Measurements from ENCODE around the gene CLMN. TPM values are rescaled to one million over a fixed set of nuclear protein-coding genes. Genes with fewer than 3 reads are reported as not detected.

CLMN gene
- total RNA-seq, 1 donor from 2014 or later = 25.3 TPM

DNA sequence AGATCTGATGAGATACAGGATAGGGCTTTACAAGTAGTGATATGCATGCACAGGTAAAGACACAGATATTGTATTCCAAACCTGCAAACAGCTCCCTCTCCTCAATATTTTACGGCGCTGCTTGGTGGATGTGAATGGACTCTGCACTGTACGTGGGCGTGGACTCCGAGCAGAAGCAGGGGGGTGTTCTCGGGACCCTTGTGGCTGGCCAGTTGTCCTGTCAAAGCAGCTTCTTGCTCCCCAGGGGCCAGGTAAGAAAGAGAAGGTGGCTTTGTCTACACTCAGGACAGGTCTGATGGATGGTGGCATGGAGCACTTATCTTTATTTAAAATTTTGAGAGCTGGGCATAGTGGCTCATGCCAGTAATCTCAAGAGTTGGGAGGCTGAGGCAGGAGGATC, 29.5 kb upstream of the CLMN start:
- DNase-seq (ENCODE audit: low spot score, unreplicated experiment) = no peak
- peaks cover 4% of the 10 kb centered on the region for H3K9me3 Mint-ChIP-seq (ENCODE audit: low read depth)
- H3K36me3 Mint-ChIP-seq (ENCODE audit: insufficient read depth) = peaks cover 2% of the 10 kb centered on the region
- no peak overlapping the region for H3K4me3 Mint-ChIP-seq (ENCODE audit: low read depth)
- TF ChIP-seq, protein P1, sequence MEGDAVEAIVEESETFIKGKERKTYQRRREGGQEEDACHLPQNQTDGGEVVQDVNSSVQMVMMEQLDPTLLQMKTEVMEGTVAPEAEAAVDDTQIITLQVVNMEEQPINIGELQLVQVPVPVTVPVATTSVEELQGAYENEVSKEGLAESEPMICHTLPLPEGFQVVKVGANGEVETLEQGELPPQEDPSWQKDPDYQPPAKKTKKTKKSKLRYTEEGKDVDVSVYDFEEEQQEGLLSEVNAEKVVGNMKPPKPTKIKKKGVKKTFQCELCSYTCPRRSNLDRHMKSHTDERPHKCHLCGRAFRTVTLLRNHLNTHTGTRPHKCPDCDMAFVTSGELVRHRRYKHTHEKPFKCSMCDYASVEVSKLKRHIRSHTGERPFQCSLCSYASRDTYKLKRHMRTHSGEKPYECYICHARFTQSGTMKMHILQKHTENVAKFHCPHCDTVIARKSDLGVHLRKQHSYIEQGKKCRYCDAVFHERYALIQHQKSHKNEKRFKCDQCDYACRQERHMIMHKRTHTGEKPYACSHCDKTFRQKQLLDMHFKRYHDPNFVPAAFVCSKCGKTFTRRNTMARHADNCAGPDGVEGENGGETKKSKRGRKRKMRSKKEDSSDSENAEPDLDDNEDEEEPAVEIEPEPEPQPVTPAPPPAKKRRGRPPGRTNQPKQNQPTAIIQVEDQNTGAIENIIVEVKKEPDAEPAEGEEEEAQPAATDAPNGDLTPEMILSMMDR (IDR thresholded peaks at IDR 0.05; ENCODE audit: unreplicated experiment) = no peak
- peaks cover 5% of the 10 kb centered on the region for H3K27me3 Mint-ChIP-seq
- no peak overlapping the region for H3K27ac Mint-ChIP-seq
- no peaks in the 10 kb centered on the region for H3K4me1 Mint-ChIP-seq (ENCODE audit: low read depth)

DNA sequence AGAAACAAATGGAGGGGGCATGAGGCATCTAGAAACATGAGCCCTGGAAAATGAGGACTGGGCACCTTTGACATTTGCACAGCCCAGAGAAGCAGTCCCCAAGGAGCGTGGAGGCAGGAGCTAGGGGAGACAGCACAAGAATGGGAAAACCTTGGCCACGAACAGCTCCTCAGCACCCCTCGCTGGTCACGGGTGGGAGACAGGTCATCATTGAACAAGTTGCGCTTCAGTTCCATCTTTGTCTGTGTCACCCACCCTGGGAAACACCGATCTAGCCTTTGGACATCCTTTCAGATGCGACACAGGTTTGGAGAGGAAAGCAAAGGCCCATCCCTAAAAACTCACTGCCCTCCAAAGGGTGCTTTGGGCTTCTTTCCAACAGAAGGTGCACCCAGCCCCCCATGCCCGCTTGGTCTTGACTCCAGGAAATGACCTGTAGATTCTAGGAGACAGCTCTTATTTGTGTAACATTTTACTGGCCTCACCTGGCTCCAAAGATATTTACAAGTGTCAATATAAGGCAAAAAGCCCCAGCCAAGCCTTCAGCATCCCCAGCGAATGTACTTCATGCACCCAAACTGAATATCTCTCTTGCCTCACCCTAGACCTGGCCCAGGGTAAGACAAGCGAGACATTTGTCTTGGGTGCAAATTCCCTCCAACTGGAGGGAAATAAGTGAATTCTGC, 28.8 kb upstream of the CLMN start:
- DNase-seq (ENCODE audit: low spot score, unreplicated experiment) = no peak
- Mint-ChIP-seq H3K27me3 (peaks cover 5% of the 10 kb centered on the region), H3K27ac (no peak overlapping the region)

DNA sequence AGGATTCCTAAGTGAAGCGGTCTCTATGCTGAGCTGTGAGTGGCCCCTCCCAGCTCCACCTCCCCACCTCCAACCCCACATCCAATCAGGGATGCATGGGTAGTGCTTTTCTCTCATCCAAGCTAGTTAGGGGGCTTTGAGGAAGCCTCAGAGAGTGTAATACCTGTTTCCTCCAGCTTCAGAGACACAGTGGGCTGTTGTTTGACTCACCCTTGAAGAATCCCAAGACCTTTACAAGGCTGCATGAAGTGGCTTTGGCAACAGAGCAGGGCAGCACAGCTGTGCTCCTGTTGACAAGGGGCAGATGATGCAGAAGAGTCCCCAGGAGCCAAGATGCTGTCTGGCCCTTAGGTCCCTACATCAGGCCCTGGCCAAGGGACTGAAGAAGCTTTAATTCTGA, 27.1 kb upstream of the CLMN start:
- Mint-ChIP-seq H3K36me3 (ENCODE audit: insufficient read depth) (no peaks in the 10 kb centered on the region), H3K4me1 (ENCODE audit: low read depth) (no peaks in the 10 kb centered on the region), H3K9me3 (ENCODE audit: low read depth) (no peaks in the 10 kb centered on the region), H3K27me3 (peaks cover 5% of the 10 kb centered on the region), H3K27ac (no peak overlapping the region), H3K4me3 (ENCODE audit: low read depth) (no peak overlapping the region)
- DNase-seq (ENCODE audit: low spot score, unreplicated experiment) = no peak
- TF ChIP-seq, protein P1 (IDR thresholded peaks at IDR 0.05; ENCODE audit: unreplicated experiment) = no peak

More for the DNA sequence above, 28.8 kb upstream of the CLMN start:
- H3K9me3 Mint-ChIP-seq (ENCODE audit: low read depth) = no peaks in the 10 kb centered on the region
- no peaks in the 10 kb centered on the region for H3K36me3 Mint-ChIP-seq (ENCODE audit: insufficient read depth)
- TF ChIP-seq, protein P1 (IDR thresholded peaks at IDR 0.05; ENCODE audit: unreplicated experiment) = no peak
- no peak overlapping the region for H3K4me3 Mint-ChIP-seq (ENCODE audit: low read depth)
- no peaks in the 10 kb centered on the region for H3K4me1 Mint-ChIP-seq (ENCODE audit: low read depth)

DNA sequence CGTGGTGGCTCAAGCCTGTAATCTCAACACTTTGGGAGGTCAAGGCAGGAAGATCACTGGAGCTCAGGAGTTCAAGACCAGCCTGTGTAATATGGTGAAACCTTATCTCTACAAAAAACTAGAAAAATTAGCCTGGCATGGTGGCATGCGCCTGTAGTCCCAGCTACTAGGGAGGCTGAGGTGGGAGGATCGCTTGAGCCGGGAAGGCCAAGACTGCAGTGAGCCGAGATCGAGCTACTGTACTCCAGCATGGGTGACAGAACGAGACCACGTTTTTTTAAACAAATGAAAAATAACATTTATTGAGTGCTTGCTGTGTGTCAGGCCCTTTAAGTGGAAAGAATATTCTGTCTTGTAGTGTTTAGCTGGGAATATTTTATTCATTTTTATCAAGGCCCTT, 26.6 kb upstream of the CLMN start:
- Mint-ChIP-seq H3K27ac (no peak overlapping the region), H3K36me3 (ENCODE audit: insufficient read depth) (no peaks in the 10 kb centered on the region), H3K9me3 (ENCODE audit: low read depth) (no peaks in the 10 kb centered on the region), H3K4me1 (ENCODE audit: low read depth) (no peaks in the 10 kb centered on the region), H3K4me3 (ENCODE audit: low read depth) (no peak overlapping the region), H3K27me3 (peaks cover 5% of the 10 kb centered on the region)
- TF ChIP-seq, protein P1 (IDR thresholded peaks at IDR 0.05; ENCODE audit: unreplicated experiment) = no peak
- DNase-seq (ENCODE audit: low spot score, unreplicated experiment) = no peak

DNA sequence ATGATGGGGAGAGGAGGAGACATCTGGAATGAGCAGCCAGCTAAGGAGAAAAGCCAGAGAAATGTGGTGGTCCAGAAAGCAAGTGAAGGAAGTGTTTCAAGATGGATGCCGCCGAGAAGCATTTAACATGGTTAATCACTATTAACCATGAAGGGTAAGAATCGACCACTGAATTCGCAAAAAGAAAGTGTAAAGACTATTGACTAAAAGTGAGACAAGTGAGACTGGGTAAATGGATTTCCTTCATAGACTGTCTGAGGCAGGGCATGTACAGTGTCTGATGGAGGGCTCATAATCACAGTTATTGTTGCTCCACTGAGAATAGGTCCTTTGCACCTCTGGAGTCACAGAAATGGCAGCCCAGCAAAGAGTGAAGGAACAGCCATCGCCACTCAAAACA, 25.3 kb upstream of the CLMN start:
- DNase-seq (ENCODE audit: low spot score, unreplicated experiment) = no peak
- no peaks in the 10 kb centered on the region for H3K36me3 Mint-ChIP-seq (ENCODE audit: insufficient read depth)
- no peak overlapping the region for H3K4me3 Mint-ChIP-seq (ENCODE audit: low read depth)
- H3K4me1 Mint-ChIP-seq (ENCODE audit: low read depth) = no peaks in the 10 kb centered on the region
- peaks cover 6% of the 10 kb centered on the region for H3K9me3 Mint-ChIP-seq (ENCODE audit: low read depth)
- peaks cover 9% of the 10 kb centered on the region for H3K27me3 Mint-ChIP-seq
- no peak overlapping the region for H3K27ac Mint-ChIP-seq
- TF ChIP-seq, protein P1 (IDR thresholded peaks at IDR 0.05; ENCODE audit: unreplicated experiment) = no peak
